Stimulated activated CD4-positive, alpha-beta T cell treated with anti-CD3 and anti-CD28 coated beads, Interleukin-1b, Interleukin-23, amount 100 ng/mL, for 4 hours (primary cell): ENCODE measurements around the gene COMMD4.
"Not testable (repeated sequence)": the region's sequence is repeated elsewhere in the genome, so short reads cannot be mapped to it uniquely, and the experiment has no call there.

Experiments
- DNase-seq, 2 donors: peaks; one replicate each; pipeline ENCODE4 v3.0.0-alpha.2; 2020; ENCODE audit warnings: low read depth in 2 of 2

Gene COMMD4

DNA sequence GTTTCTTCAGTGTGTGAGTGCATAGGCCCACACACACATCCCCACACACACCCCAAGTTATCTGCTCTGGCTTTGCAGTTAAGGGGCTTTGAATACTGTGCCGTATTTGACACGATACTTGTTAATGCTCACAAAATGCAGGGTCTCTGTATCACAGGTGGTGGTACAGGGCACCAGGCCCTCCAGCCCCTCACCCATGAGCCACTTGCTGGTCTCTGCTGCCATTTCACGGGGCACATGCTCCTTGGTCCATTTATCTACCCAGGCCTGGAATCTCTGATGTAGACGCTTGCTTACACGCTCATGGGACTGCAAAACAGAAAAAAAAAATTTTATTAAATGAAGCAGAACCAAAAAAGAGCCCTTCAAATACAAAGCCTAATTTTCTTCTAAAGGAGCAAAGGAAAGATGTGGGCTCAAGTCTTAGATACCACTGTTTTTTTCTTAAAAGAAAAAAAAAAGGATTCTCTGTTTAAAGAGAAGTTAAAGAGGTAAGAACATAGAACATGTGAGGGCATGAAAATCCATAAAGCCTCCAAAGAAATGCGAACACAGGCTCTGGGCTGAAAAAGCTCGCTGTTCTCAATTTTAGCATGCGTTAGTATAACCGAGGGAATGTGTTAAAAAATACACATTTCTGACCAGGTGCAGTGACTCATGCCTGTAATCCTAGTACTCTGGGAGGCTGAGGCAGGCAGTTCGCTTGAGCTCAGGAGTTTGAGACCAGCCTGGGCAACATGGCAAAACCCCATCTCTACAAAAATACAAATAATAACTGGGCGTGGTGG lies 36.2 kb downstream of the COMMD4 start:
- no peak for DNase-seq

DNA sequence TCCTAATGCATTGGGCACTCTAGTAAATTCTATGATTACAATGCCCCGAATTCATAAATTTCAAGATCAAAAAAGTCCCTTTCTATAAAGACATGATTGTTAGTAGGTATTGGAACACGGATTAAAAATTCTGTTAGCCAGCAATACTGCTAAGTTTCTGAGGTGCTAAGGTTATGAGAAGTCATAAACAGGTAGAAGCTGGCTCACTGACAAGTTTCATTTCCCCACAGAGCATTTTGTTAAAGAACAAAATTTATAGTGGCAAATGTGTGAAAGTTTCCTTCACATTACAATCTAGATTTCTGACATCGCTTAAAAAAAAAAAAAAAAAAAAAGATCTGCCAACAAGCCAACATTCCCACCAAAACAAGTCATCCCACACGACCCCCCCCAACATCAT lies 44.9 kb downstream of the COMMD4 start:
- no peak for DNase-seq

DNA sequence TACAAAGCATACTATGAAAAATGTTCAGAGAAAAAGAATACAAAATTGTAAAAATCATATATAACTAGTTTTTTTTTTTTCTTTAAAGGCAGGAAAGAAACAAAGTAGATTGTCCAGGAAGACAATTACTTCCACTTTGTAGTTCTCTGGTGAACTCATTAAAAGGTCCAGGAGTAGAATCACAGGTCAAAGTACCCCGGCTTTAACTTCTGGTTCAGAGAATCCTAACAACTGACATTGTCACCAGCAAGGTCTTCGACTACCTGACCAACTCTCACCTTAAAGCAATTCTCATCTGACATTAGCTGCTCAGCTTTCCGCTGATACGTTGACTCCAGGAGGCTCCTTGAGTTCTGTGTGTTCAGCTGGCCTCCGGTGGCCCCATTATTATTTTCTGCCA lies 48.1 kb downstream of the COMMD4 start:
- DNase-seq, result not testable (repeated sequence)
